EH (cell line): ENCODE results near the gene SEC16B.

Experiments used
- DNase-seq: peaks from one replicate; pipeline ENCODE4 v3.0.0-alpha.2; 2015; ENCODE audit warnings: low read depth

Gene SEC16B

GRCh38 chr1:177912991-177913390, 56.9 kb downstream of the SEC16B start:
- DNase-seq, result no peak

GRCh38 chr1:177909416-177909815, 60.4 kb downstream of the SEC16B start:
- DNase-seq, result no peak

- no peak for DNase-seq
Measured at GRCh38 chr1:177907000-177907399, 62.9 kb downstream of the SEC16B start.

DNA sequence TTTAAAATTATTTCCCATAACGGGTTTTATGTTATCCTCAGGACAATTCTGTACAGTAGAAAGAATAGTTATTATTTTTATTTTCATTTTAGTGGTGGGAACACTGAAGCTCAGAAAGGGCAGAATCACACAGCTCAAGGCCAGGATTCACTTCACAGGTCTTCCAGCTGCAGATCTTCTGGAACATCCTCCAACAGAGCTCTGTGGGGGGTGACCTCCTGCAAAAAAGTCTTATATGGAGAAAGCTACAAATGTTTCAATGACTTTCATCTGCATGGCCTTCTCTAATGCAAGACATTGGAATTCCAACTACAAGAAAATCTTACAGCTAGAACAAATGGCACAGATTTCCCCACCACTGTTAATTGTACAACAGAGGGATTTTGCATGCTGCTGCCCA, 64.2 kb downstream of the SEC16B start:
- DNase-seq, result no peak

DNA sequence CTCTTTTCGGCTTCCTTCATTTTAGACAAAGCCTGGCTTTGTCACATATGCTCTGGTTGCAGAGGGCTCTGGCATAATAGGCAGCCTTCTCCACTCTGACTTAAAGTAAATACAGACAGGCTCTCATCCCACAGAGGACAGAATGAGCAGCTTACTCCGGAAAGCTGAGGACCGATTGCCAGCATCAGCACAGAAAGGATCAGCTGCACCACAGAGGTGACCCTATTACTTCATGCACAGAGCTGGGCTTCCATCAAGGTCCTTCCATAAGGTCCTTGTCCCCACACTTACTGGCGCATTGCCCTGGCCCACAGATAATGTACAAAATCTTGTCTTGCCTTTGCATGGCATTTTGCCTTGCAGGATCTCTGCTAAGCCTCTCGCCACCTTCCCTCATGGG, 67.6 kb downstream of the SEC16B start:
- no peak for DNase-seq

DNA sequence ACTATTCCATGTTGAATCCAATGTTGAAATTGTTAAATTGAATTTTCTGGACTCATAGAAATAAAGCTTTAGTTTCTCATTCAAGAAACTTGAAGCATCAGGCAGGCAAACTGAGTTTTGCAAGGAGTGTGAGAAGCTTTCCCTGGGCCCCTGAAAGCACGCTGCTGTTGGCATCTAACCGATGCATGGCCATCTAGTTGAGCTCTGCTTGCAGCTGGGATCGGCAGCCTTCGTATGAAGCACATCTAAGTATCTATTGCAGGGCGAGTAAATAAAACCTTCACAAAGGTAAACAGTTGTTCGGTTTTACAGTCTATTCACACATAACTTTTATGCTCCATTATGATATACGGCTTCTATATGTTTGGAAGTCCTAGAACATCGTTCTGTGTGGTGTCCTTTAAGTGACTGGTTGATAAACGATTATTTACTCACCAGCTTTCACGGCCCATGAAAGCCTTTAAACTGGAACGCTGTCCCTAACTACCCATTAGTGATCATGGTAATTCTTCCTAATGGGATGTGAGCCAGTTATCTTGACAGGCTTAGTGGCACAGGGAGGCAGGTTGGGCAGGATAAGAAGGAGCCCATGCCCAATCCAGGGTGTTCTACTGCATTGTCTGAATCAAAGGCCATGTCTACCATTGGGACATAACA, 71.7 kb downstream of the SEC16B start:
- no peak for DNase-seq

DNA sequence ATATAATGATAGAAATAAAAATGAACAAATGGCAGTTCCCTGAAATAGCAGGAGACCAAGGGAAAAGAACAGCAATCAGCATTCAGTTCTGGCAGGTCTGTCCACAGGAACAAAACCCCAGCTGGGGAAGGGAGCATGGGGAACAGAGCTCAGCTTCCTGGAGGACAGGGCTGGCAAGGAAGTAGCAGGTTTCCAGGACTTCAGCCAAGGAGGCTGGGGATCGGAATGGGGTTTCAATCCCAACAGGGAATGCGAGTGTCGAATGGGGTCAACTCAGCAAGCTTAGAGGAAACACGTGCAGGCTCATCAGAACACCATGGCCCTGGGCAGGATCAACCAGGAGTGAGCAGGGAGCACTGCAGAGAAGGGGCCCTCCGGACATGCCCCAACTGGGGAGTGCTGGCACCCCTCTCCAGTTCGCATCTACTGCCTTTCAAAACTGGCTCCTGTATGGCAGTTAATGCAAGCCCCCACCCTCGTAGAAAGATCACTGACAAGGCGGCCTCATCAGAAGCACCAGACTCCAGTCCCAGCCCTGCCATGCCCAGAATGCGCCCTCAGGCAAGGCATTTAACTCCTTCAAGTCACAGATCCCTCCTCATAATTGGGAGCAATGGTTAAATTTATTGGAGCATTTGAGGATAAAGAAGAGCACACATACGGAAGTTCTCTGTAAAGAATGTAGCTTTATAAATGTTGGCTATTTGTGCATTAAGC, 72.4 kb downstream of the SEC16B start:
- no peak for DNase-seq
